Measurements from ENCODE around the gene NEAT1. TPM values are rescaled to one million over a fixed set of nuclear protein-coding genes. Genes with fewer than 3 reads are reported as not detected.
A peak's percentile ranks its signal among the peaks of the same experiment; 100 is the strongest.

Gene NEAT1
- total RNA-seq, 1 experiment from 2014 or later, result 938 TPM

DNA sequence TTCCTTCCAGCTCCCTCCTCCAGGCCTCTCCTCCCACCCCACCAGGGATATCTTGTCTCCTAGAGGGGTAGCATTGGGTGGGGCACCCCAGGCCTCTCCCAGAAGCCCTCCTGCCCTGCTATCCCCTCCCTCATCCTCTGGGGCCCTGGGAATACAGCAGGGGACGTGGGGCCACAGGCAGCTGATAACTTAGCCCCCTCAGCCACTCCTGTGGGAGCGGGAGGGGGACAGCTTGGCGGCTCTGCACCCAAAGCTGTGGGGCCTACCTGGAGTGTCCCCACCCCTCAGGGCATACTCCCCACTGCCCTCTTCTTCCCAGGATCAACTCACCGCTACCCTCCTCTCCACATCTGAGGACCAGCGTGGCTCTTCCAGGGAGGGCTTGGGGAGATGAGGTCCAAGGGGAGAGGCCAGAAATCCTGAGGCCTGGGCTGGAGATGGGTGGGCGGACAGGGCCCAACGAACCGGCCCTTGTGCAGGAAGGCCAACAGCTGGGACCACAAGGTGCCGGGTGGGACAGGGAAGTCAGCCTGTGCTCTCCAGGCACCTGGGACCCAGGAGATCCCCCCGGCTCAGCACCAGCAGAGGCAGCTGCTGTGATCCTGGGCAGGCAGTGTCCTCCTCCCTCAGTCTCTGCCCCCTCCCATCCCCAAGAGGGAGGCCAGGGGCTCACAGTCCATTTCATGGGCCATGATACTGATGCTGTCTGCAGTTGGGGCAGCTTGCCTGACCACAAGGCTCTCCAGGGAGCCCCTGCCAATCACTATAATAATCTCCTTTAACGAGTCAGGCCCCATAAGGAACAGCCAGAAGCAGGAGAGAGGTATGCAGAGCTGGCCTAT, 23.2 kb downstream of the NEAT1 start:
- H3K27me3 ChIP-seq (ENCODE audit: insufficient read depth, low read depth), result no peaks in the 10 kb centered on the region
- H3K4me2 ChIP-seq, result no peak overlapping the region
- peaks cover 23% of the 10 kb centered on the region for H3K79me2 ChIP-seq (ENCODE audit: low read depth)
- H3F3A ChIP-seq (ENCODE audit: insufficient read depth, low read depth), result peaks cover 78% of the 10 kb centered on the region
- intact Hi-C loops (cut with micrococcal nuclease; ENCODE audit: unreplicated experiment), result no loop called here
- peak overlapping the region; percentile 2; the same call in 1 of the 2 replicates for H3K27ac ChIP-seq
- BruUV-seq (replicated peaks), result no TSS peak
- H3K4me1 ChIP-seq (replicated peaks; ENCODE audit: insufficient read depth), result peaks cover 24% of the 10 kb centered on the region
- no peaks in the 10 kb centered on the region for H3K9me3 ChIP-seq (ENCODE audit: insufficient read depth, low read depth)
- DNase-seq, result peak in 1 of 2 experiments; percentile 34
- ChIA-PET CTCF (interaction anchor here (0.6 to 0.7 kb wide), 2 partner anchors 134 to 475 kb away, joined by 3 to 4 read pairs; no protein-coding TSS in a partner anchor), POLR2A (ENCODE audit: unreplicated experiment) (interaction anchor here (0.5 to 1.3 kb wide), 7 partner anchors 9 to 175 kb away, joined by 3 to 13 read pairs (median 3); partner anchors contain the start of gene DPF2)
- H3K4me3 ChIP-seq, result no peak overlapping the region
- H4K20me1 ChIP-seq (ENCODE audit: insufficient read depth), result peaks cover 32% of the 10 kb centered on the region
- no peak overlapping the region for H2AFZ ChIP-seq
- H3K9me2 ChIP-seq (ENCODE audit: insufficient read depth), result no peaks in the 10 kb centered on the region
- peaks cover 16% of the 10 kb centered on the region for H3K36me3 ChIP-seq (ENCODE audit: low read depth)
- no peak for TF ChIP-seq EZH2 (IDR thresholded peaks at IDR 0.05; ENCODE audit: low read depth)
- TF ChIP-seq, protein P1, sequence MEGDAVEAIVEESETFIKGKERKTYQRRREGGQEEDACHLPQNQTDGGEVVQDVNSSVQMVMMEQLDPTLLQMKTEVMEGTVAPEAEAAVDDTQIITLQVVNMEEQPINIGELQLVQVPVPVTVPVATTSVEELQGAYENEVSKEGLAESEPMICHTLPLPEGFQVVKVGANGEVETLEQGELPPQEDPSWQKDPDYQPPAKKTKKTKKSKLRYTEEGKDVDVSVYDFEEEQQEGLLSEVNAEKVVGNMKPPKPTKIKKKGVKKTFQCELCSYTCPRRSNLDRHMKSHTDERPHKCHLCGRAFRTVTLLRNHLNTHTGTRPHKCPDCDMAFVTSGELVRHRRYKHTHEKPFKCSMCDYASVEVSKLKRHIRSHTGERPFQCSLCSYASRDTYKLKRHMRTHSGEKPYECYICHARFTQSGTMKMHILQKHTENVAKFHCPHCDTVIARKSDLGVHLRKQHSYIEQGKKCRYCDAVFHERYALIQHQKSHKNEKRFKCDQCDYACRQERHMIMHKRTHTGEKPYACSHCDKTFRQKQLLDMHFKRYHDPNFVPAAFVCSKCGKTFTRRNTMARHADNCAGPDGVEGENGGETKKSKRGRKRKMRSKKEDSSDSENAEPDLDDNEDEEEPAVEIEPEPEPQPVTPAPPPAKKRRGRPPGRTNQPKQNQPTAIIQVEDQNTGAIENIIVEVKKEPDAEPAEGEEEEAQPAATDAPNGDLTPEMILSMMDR (conservative IDR thresholded peaks at IDR 0.05), result no peak

DNA sequence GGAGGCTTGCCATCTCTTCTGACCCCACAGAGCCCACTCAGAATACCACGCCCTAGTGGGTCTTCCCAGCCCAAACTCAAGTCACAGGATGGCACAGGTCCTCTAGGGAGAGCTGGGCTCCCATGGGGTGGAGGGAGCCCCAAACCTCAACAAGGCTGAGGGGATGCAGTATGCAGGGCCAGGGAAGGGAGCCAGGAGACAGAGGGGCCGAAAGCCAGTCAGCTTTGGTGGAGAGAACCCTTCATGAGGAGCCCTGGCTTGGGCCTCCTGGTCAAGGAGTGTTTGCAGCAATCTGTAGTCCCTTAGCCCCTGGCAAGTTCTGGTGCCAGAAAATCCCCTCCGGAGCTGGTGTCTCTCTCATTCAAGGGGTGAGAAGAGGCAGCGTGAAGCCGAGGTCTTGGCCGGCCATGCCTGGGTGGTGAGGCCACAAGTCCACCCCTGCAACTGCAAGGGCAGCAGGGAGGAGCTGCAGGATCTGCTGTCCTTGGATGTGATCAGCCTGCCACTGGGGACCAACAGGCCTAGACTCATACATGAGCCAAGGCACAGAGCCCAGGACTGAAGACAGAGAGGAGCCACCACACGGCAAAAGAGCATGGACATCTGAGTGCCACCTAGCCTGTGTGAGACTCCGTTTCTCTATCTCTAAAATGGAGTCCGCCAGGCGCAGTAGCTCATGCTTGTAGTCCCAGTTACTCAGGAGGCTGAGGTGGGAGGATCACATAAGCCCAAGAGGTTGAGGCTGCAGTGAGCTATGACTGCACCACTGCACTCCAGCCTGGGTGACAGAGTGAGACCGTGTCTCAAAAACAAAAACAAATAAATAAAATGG, 24.1 kb downstream of the NEAT1 start:
- H3K4me1 ChIP-seq (replicated peaks; ENCODE audit: insufficient read depth), result peaks cover 15% of the 10 kb centered on the region
- H3K27ac ChIP-seq, result peak overlapping the region; percentile 2; the same call in 1 of the 2 replicates
- peak; percentile 30 to 50 for DNase-seq
- no peak overlapping the region for H3K4me2 ChIP-seq
- H3K4me3 ChIP-seq, result no peak overlapping the region
- POLR2A ChIA-PET (ENCODE audit: unreplicated experiment), result interaction anchor here (0.6 to 1.3 kb wide), 7 partner anchors 8 to 176 kb away, joined by 3 to 5 read pairs (median 3); no protein-coding TSS in a partner anchor
- no peaks in the 10 kb centered on the region for H3K9me3 ChIP-seq (ENCODE audit: insufficient read depth, low read depth)
- peaks cover 16% of the 10 kb centered on the region for H3K36me3 ChIP-seq (ENCODE audit: low read depth)
- no TSS peak for BruUV-seq (replicated peaks)
- H4K20me1 ChIP-seq (ENCODE audit: insufficient read depth), result peaks cover 24% of the 10 kb centered on the region
- no peaks in the 10 kb centered on the region for H3K27me3 ChIP-seq (ENCODE audit: insufficient read depth, low read depth)
- H3F3A ChIP-seq (ENCODE audit: insufficient read depth, low read depth), result peaks cover 70% of the 10 kb centered on the region
- no peaks in the 10 kb centered on the region for H3K9me2 ChIP-seq (ENCODE audit: insufficient read depth)
- intact Hi-C loops (cut with micrococcal nuclease; ENCODE audit: unreplicated experiment), result no loop called here
- CTCF ChIA-PET, result interaction anchor here (0.6 to 1.1 kb wide), 4 partner anchors 30 to 984 kb away, joined by 3 to 4 read pairs (median 3); no protein-coding TSS in a partner anchor
- peaks cover 15% of the 10 kb centered on the region for H3K79me2 ChIP-seq (ENCODE audit: low read depth)
- TF ChIP-seq, protein P1 (conservative IDR thresholded peaks at IDR 0.05), result no peak
- no peak for TF ChIP-seq EZH2 (IDR thresholded peaks at IDR 0.05; ENCODE audit: low read depth)
- no peak overlapping the region for H2AFZ ChIP-seq

GRCh38 chr11:65448074-65448417, 25.4 kb downstream of the NEAT1 start:
- Histone ChIP-seq H3K27me3 (ENCODE audit: insufficient read depth, low read depth) (no peaks in the 10 kb centered on the region), H3F3A (ENCODE audit: insufficient read depth, low read depth) (peaks cover 65% of the 10 kb centered on the region), H3K79me2 (ENCODE audit: low read depth) (peaks cover 3% of the 10 kb centered on the region; the same call in 1 of the 2 replicates), H3K4me2 (no peak overlapping the region), H3K27ac (no peak overlapping the region), H3K9me2 (ENCODE audit: insufficient read depth) (no peaks in the 10 kb centered on the region), H2AFZ (no peak overlapping the region), H3K36me3 (ENCODE audit: low read depth) (peaks cover 9% of the 10 kb centered on the region), H3K4me1 (replicated peaks; ENCODE audit: insufficient read depth) (peaks cover 7% of the 10 kb centered on the region), H3K4me3 (no peak overlapping the region), H3K9me3 (ENCODE audit: insufficient read depth, low read depth) (no peaks in the 10 kb centered on the region), H4K20me1 (ENCODE audit: insufficient read depth) (peaks cover 14% of the 10 kb centered on the region)
- intact Hi-C loops (cut with micrococcal nuclease; ENCODE audit: unreplicated experiment), result no loop called here
- CTCF ChIA-PET, result interaction anchor here (2.4 kb wide), 1 partner anchor 21 kb away, joined by 6 read pairs; no protein-coding TSS in a partner anchor
- POLR2A ChIA-PET (ENCODE audit: unreplicated experiment), result interaction anchor here (0.7 kb wide), 1 partner anchor 62 kb away, joined by 13 read pairs; no protein-coding TSS in a partner anchor
- DNase-seq, result peak in 1 of 2 experiments; percentile 18
- no TSS peak for BruUV-seq (replicated peaks)
- TF ChIP-seq, protein P1 (conservative IDR thresholded peaks at IDR 0.05), result no peak
- TF ChIP-seq EZH2 (IDR thresholded peaks at IDR 0.05; ENCODE audit: low read depth), result no peak
